Rectal smooth muscle tissue (tissue), 1 donor: ENCODE data around the gene MAT1A.
"Not testable (repeated sequence)": the region's sequence is repeated elsewhere in the genome, so short reads cannot be mapped to it uniquely, and the experiment has no call there.

Experiments used
- H3K27ac ChIP-seq: one replicate; pipeline ENCODE4 v1.7.0; 2013; ENCODE audit warnings: low read depth, low read length, inconsistent platforms
- H3K27me3 ChIP-seq: one replicate; pipeline ENCODE4 v1.7.0; 2013; ENCODE audit warnings: low read length; ENCODE audit not compliant: control insufficient read depth, insufficient read depth
- H3K36me3 ChIP-seq: one replicate; pipeline ENCODE4 v1.7.0; 2013; ENCODE audit warnings: low read length; ENCODE audit not compliant: control insufficient read depth, insufficient read depth
- H3K4me1 ChIP-seq: one replicate; pipeline ENCODE4 v1.7.0; 2013; ENCODE audit warnings: low read length; ENCODE audit not compliant: control insufficient read depth, insufficient read depth
- H3K4me3 ChIP-seq: one replicate; pipeline ENCODE4 v1.7.0; 2013; ENCODE audit warnings: low read length
- H3K9ac ChIP-seq: one replicate; pipeline ENCODE4 v1.7.0; 2013; ENCODE audit warnings: low read length

The MAT1A gene

GRCh38 chr10:80270887-80271286, 18.6 kb downstream of the MAT1A start:
- no peak overlapping the region for H3K27ac ChIP-seq
- no peak overlapping the region for H3K4me3 ChIP-seq

GRCh38 chr10:80268938-80269588, 20.4 kb downstream of the MAT1A start:
- Histone ChIP-seq H3K27me3 (no peaks in the 10 kb centered on the region), H3K27ac (no peak overlapping the region), H3K36me3 (no peaks in the 10 kb centered on the region), H3K4me1 (no peaks in the 10 kb centered on the region), H3K9ac (no peak overlapping the region), H3K4me3 (no peak overlapping the region)

More at GRCh38 chr10:80270887-80271286, 18.6 kb downstream of the MAT1A start:
- no peaks in the 10 kb centered on the region for H3K4me1 ChIP-seq
- H3K9ac ChIP-seq = no peak overlapping the region
- no peaks in the 10 kb centered on the region for H3K36me3 ChIP-seq
- H3K27me3 ChIP-seq = no peaks in the 10 kb centered on the region

GRCh38 chr10:80268266-80268665, 21.2 kb downstream of the MAT1A start:
- Histone ChIP-seq H3K4me3 (no peak overlapping the region), H3K9ac (no peak overlapping the region), H3K4me1 (no peaks in the 10 kb centered on the region), H3K27me3 (no peaks in the 10 kb centered on the region), H3K27ac (no peak overlapping the region), H3K36me3 (no peaks in the 10 kb centered on the region)

- H3K27ac ChIP-seq = no peak overlapping the region
- H3K4me3 ChIP-seq = no peak overlapping the region
- no peaks in the 10 kb centered on the region for H3K27me3 ChIP-seq
- no peaks in the 10 kb centered on the region for H3K36me3 ChIP-seq
- no peak overlapping the region for H3K9ac ChIP-seq
- H3K4me1 ChIP-seq = no peaks in the 10 kb centered on the region
These were observed 23.0 kb downstream of the MAT1A start for GRCh38 chr10:80266513-80266863.

- no peaks in the 10 kb centered on the region for H3K4me1 ChIP-seq
- H3K27me3 ChIP-seq = no peaks in the 10 kb centered on the region
- no peak overlapping the region for H3K4me3 ChIP-seq
- H3K9ac ChIP-seq = no peak overlapping the region
- H3K27ac ChIP-seq = no peak overlapping the region
- H3K36me3 ChIP-seq = no peaks in the 10 kb centered on the region
These were observed 23.5 kb downstream of the MAT1A start for GRCh38 chr10:80265740-80266512.

- no peak overlapping the region for H3K27ac ChIP-seq
- H3K27me3 ChIP-seq = no peaks in the 10 kb centered on the region
- H3K36me3 ChIP-seq = no peaks in the 10 kb centered on the region
These were observed 25.1 kb downstream of the MAT1A start for GRCh38 chr10:80264081-80265056.

GRCh38 chr10:80261316-80262030, 28.0 kb downstream of the MAT1A start:
- no peak overlapping the region for H3K4me3 ChIP-seq
- no peak overlapping the region for H3K27ac ChIP-seq
- no peaks in the 10 kb centered on the region for H3K27me3 ChIP-seq
- H3K9ac ChIP-seq = no peak overlapping the region
- no peaks in the 10 kb centered on the region for H3K36me3 ChIP-seq
- no peaks in the 10 kb centered on the region for H3K4me1 ChIP-seq

More at GRCh38 chr10:80264081-80265056, 25.1 kb downstream of the MAT1A start:
- H3K4me1 ChIP-seq = no peaks in the 10 kb centered on the region
- H3K9ac ChIP-seq = no peak overlapping the region
- H3K4me3 ChIP-seq = no peak overlapping the region

- H3K9ac ChIP-seq = no peak overlapping the region
- no peaks in the 10 kb centered on the region for H3K36me3 ChIP-seq
- no peaks in the 10 kb centered on the region for H3K27me3 ChIP-seq
- H3K4me3 ChIP-seq = no peak overlapping the region
- H3K4me1 ChIP-seq = no peaks in the 10 kb centered on the region
- no peak overlapping the region for H3K27ac ChIP-seq
These were observed 28.9 kb downstream of the MAT1A start for GRCh38 chr10:80260295-80261243.

GRCh38 chr10:80259405-80259871, 30.0 kb downstream of the MAT1A start:
- H3K27me3 ChIP-seq = no peaks in the 10 kb centered on the region
- no peaks in the 10 kb centered on the region for H3K4me1 ChIP-seq
- H3K9ac ChIP-seq = no peak overlapping the region
- no peak overlapping the region for H3K4me3 ChIP-seq
- no peak overlapping the region for H3K27ac ChIP-seq
- no peaks in the 10 kb centered on the region for H3K36me3 ChIP-seq

GRCh38 chr10:80256798-80257197, 32.7 kb downstream of the MAT1A start:
- not testable (repeated sequence) for H3K9ac ChIP-seq, H3K4me1 ChIP-seq, H3K27me3 ChIP-seq, H3K36me3 ChIP-seq, H3K27ac ChIP-seq, H3K4me3 ChIP-seq

- not testable (repeated sequence) for H3K27me3 ChIP-seq, H3K27ac ChIP-seq, H3K4me1 ChIP-seq, H3K9ac ChIP-seq, H3K4me3 ChIP-seq, H3K36me3 ChIP-seq
These were observed 34.7 kb downstream of the MAT1A start for GRCh38 chr10:80254726-80255125.
